GM21360 (cell line): Measurements from ENCODE around the gene TGFA.
A peak's percentile ranks its signal among the peaks of the same experiment; 100 is the strongest.

Source experiments
- ATAC-seq: cut with Tn5 transposase; IDR thresholded peaks from one replicate; pipeline ENCODE4 v1.9.1; 2021; ENCODE audit warnings: mild to moderate bottlenecking, moderate library complexity; ENCODE audit not compliant: unreplicated experiment

Gene TGFA

DNA sequence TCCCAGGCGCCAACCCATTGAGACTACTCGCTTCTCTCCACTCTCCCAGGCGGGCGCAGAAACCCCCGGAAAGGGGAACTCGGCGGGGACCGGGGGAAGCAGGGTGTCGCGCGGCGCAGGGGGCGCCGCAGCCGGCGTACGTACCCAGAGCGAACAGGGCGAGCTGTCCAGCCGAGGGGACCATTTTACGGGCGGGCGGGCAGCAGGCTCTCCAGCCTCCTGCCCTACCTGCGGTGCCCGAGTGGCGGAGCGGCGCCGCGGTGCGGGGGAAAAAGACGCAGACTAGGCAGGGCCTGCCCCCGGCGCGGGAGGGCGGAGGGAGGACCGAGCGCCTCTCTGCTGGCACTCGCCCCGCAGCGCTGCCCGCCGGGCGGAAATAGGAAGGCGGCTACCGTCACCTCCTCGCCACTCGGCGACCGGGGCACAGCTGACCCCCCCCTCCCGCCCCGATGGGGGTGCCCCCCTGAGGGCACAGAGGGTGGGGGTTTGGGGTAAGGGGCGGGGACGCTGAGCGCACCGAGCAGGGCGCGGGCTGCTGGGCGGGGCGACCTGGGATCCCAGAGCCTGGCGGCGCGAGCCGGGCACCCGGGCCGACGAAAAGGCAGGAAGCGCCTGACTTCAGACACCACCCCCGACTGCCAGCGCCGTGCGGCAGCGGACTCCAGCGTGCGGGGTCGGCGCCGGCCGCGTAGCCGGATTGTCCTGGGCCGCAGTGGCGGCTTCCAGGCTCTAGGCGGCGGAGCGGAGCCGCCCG, at the start of gene TGFA:
TSS of gene TGFA (minus strand) at position 243 of the 754 bp plus-strand sequence. CDS start at position 184, 59 bp downstream.
- peak; percentile 75 for ATAC-seq

GRCh38 chr2:70603066-70603465, 49.4 kb upstream of the TGFA start:
- ATAC-seq = no peak

DNA sequence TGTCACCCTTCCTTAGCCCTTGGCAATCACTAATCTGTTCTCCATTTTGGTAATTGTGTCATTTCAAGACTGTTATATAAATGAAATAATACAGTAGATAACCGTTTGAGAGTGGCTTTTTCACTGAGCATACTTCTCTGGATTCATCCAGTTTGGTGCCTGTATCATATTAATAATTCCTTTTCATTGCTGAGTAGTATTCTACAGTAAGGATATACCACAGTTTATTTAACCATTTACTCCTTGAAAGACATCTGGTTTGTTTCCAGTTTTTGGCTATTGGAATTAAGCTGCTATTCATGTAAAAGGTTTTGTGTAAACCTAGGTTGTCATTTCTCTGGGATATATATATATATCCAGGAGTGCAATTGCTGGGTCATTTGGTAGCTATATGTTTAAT, 44.6 kb upstream of the TGFA start:
- no peak for ATAC-seq

- no peak for ATAC-seq
Measured at GRCh38 chr2:70596739-70597138, 43.1 kb upstream of the TGFA start.

DNA sequence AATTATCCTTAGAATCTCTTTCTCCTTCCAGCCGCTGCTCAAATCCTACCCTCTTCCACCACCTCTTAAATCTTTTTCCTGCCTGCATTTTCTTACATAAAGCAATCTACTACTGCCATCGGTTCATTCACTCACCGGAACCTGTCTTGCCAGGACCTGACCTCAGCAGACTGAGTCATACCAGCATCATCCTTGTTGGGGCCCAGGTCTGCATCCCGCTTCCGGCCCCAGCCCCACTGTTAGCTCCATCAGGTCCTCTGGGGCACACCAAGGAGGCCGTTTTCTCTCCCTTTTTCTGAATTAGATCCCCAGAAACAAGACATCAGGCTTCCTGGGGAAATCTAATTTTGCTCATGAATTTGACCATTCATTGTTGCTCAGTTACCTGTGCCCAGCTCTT, 42.7 kb upstream of the TGFA start:
- no peak for ATAC-seq

DNA sequence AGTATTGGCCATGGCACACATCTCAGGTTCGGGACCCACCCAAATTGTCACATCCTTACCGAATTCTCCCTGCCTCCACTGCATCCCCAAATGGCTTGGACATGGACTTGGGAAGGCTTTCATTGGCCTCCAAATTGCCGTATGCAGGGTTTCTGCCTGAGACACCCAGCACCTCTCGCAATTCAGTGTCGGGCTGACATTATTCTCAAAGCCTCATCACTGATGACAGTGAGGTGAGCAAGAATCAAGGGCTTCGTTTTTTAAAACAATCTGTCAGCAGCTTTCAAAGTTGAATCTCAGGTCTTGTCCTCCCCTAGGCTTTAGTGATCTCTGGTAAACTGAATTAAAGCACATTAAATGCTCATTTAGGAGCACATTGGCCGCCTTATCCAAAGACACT, 29.5 kb upstream of the TGFA start:
- no peak for ATAC-seq

DNA sequence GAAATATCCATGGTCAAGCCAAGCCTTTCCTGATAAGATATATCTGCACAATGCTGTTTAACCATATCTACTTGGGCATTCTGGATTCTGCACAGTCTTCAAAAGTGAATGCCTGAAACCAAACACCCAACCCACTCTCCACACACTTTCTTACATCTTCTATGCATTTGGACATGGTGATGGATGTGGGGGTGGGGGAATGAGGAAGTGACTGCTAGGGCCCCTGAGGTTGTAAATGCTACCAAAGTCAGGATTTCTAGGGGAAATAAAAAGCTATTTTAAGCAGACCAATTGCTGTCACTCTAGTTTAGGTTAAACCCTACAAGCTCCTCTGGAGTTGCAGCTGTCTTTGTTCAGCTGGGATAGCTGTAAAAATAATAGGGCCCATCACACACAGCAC, 26.7 kb upstream of the TGFA start:
- no peak for ATAC-seq

DNA sequence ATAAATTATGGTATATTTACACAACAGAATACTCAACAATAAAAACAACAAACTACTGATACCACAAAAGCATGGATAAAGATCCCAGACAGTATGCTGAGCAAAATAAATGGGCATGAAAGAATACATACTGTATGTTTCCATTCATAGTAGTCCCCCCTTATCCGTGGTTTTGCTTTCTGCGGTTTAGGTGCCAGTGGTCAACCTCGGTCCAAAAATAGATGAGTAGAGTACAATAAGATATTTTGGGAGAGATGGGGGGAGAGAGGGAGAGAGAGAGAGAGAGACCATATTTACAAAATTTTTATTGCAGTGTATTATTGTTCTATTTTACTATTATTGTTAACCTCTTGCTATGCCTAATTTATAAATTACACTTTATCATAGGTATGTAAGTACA, 21.0 kb upstream of the TGFA start:
- no peak for ATAC-seq

DNA sequence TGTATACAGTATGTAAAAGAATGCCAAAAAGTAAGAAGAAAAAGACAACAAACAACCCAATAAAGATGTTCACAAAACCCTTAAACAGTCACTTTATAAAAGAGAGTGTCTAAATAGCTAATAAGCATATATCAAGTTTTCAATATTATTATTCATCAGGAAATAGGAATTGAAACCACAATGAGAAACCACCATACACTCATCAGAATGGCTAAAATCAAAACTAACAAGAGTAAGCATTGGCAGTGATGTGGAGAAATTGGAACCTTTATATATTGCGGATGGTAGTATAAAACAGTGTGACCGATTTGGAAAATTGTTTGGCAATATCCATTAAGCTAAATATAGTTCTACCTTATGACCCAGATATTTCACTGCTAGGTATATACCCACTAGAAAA, 20.5 kb upstream of the TGFA start:
- no peak for ATAC-seq

- no peak for ATAC-seq
Measured at GRCh38 chr2:70570041-70570661, 16.5 kb upstream of the TGFA start.

DNA sequence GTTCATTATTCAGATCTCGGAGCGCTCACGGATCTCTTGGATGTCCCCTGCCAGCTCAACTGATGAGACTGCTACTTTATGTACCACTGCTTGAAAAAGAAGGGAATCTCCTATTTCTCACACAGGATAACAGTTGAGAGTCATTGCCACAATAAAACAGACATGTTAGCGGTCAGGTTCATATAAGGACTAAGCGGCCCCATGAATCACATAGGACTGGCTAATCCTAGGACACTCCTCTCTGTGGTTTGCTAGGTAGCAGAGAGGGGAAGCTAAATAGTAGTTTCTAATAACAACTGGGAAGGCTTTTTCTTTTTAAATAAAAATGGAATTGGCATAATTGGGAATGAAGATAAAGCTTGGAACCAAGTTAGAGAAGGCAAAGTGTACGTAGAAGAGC, 15.9 kb upstream of the TGFA start:
- no peak for ATAC-seq

GRCh38 chr2:70566906-70567305, 13.3 kb upstream of the TGFA start:
- ATAC-seq = no peak

DNA sequence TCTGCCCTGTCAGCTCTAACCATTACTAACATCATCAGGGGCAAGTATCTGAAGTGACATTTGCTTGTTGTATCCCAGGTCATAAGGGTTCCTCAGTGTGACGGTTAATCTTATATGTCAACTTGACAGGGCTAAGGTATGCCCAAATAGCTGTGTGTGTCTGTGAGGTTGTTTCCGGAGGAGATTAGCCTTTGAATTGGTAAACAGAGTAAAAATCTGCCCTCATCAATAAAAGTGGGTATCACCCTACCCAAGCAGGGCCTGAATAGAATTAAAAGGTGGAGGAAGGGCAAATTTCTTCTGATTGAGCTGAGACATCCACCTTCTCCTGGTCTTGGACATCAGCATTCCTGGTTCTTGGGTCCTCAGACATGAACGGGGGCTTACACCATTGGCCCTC, 12.8 kb upstream of the TGFA start:
- no peak for ATAC-seq

GRCh38 chr2:70565039-70565731, 11.6 kb upstream of the TGFA start:
- ATAC-seq = no peak

- no peak for ATAC-seq
Measured at GRCh38 chr2:70561893-70562292, 8.3 kb upstream of the TGFA start.

DNA sequence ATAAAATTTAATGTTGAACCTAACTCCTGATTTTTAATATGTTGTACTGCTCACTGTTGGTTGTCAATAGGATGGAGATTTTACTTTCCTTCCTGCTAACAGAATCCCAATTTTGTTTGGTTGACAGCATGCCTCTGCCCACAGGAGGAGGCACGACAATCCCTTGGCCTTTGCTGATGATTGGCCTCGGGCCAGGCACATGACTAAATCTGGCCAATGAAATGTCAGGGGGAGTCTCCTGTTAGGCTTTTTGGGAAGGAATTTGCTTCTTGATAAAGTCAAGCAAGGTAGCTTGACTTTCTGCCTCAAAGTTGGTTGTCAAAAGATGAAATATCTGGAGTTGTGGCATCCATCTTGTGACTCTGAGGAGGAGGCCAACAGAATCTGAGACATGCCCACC, 6.8 kb upstream of the TGFA start:
- ATAC-seq = no peak

DNA sequence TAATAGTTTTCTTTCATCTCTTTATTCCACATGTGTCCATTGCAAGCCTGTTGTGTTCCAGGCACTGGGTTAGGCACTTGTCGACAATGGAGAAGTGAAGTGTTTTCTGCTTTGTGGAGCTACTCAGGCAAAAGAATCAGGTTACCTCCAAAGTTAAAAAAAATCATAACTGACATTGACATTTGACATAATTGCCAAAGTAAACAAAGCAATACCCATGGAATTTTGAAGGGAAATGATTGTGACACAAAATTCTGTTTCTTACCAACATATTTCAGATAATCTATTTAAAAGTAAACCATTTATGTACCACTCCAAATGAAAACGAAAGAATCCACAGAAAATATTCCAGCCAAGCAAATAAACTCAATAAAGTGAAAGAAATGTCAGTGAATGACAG, 6.4 kb upstream of the TGFA start:
- ATAC-seq = no peak

GRCh38 chr2:70558195-70558808, 4.7 kb upstream of the TGFA start:
- ATAC-seq = no peak

- ATAC-seq = no peak
Measured at GRCh38 chr2:70557171-70557838, 3.7 kb upstream of the TGFA start.

DNA sequence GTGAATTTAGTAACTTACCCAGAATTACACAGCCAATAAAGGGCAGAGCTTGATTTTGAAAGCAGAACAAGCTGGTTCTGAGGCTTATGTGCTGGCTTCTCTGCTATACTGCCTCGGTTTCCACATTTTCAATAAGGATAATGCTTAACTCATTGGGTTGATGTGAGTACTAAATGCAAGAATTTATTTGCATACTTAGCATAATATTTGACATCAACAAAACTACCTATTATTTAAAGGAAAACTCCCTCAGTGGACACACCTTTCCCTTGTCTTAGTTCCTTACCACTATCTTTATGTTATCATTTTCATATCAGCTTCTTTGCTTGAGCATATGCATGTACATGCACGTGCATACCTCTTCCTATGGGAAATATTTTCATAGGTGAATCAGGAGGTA, 3.0 kb upstream of the TGFA start:
- ATAC-seq = no peak

- ATAC-seq = no peak
Measured at GRCh38 chr2:70554338-70554892, 789 bp upstream of the TGFA start.
